KG1 (cell line): ENCODE results near the gene CPT1C.

Experiments
- DNase-seq: peaks from one replicate; lab custom pipeline; 2025; lab: John Stamatoyannopoulos, UW

The CPT1C gene

GRCh38 chr19:49758292-49758691 is 67.4 kb downstream of the CPT1C start:
- DNase-seq, result no peak

GRCh38 chr19:49761249-49761624 is 70.3 kb downstream of the CPT1C start:
- DNase-seq, result no peak

- DNase-seq, result no peak
These were observed 70.9 kb downstream of the CPT1C start for GRCh38 chr19:49761625-49762311.

- no peak for DNase-seq
These were observed 72.3 kb downstream of the CPT1C start, which contains the start of gene TSKS for GRCh38 chr19:49763230-49763629. Gene TSKS (minus strand): TSS chr19:49763306. CDS start chr19:49763247, 59 bp downstream.
